Endothelial cell of umbilical vein (primary cell): ENCODE measurements around the gene PLK5. TPM values are rescaled to one million over a fixed set of nuclear protein-coding genes. Genes with fewer than 3 reads are reported as not detected.

Experiments used
- BruUV-seq: library from RNA; stranded (reverse); fragments of 400-500 nt; replicated peaks from 2 replicates; lab custom pipeline; 2021; lab: Mats Ljungman, UMichigan
- CTCF ChIA-PET: fragments of 300-600, 350-600 bp; sonication (Branson Sonifier 250); formaldehyde crosslinking; loops from one replicate; lab custom pipeline; 2021; ENCODE audit warnings: antibody characterized with exemption, inconsistent platforms; lab: Charles Lee
- POLR2A ChIA-PET: fragments of 300-600, 350-600 bp; sonication (Branson Sonifier 250); formaldehyde crosslinking; loops from one replicate; lab custom pipeline; 2021; ENCODE audit warnings: antibody characterized with exemption, inconsistent platforms; lab: Charles Lee
- DNase-seq: peaks from one replicate; pipeline ENCODE4 v3.0.0-alpha.2; 2011; ENCODE audit warnings: low read depth, low spot score
- FAIRE-seq: peaks from 2 replicates; lab custom pipeline; 2011; peaks lifted over from hg19 to GRCh38; lab: Jason Lieb, UNC
- H2AFZ ChIP-seq: 2 replicates; pipeline ENCODE4 v1.6.0; 2012; ENCODE audit warnings: low read depth, low read length, control low read depth, inconsistent platforms
- H3K27ac ChIP-seq: 2 replicates; pipeline ENCODE4 v1.5.1; 2011; ENCODE audit warnings: low read depth, mild to moderate bottlenecking, control low read depth, low read length, moderate library complexity; ENCODE audit not compliant: insufficient read depth
- H3K27me3 ChIP-seq, 2 experiments: 2 replicates each; pipeline versions ENCODE4 v1.6.0 to v1.6.1; 2011; ENCODE audit warnings: low read length in 2 of 2, mixed read lengths in 1 of 2; ENCODE audit not compliant: control insufficient read depth in 2 of 2, insufficient read depth in 2 of 2
- H3K36me3 ChIP-seq, 2 experiments: 2 replicates in 1 of 2; 3 replicates in 1 of 2; pipeline ENCODE4 v1.5.1; 2011; ENCODE audit warnings: low read length in 2 of 2, mild to moderate bottlenecking in 1 of 2, moderate library complexity in 1 of 2; ENCODE audit not compliant: control insufficient read depth in 2 of 2, insufficient read depth in 2 of 2; ENCODE audit errors: extremely low read depth in 1 of 2
- H3K4me1 ChIP-seq: 3 replicates; pipeline ENCODE4 v1.5.1; 2011; ENCODE audit warnings: mild to moderate bottlenecking, low read length; ENCODE audit not compliant: control insufficient read depth, insufficient read depth; ENCODE audit errors: extremely low read depth
- H3K4me2 ChIP-seq: 2 replicates; pipeline ENCODE4 v1.6.1; 2011; ENCODE audit warnings: low read length, control low read depth, mixed read lengths; ENCODE audit not compliant: insufficient read depth
- H3K4me3 ChIP-seq, 3 experiments: fragments of 200-600 bp in 1 of 3; sonication (generic), shearing (Covaris generic) in 1 of 3; replicated peaks in 1 of 3; 2 replicates each; pipeline ENCODE4 v1.5.1; 2011 to 2016; ENCODE audit warnings: control low read depth in 3 of 3, low read length in 3 of 3, mild to moderate bottlenecking in 2 of 3, inconsistent platforms in 1 of 3, low read depth in 1 of 3, moderate library complexity in 1 of 3; ENCODE audit not compliant: insufficient read depth in 1 of 3
- H3K79me2 ChIP-seq: 2 replicates; pipeline ENCODE4 v1.6.0; 2012; ENCODE audit warnings: low read length, inconsistent platforms; ENCODE audit not compliant: control insufficient read depth, insufficient read depth
- H3K9ac ChIP-seq: replicated peaks from 2 replicates; pipeline ENCODE3; 2011; ENCODE audit warnings: low read length, control low read depth; ENCODE audit not compliant: insufficient read depth; ENCODE audit errors: extremely low read depth
- H3K9me1 ChIP-seq: replicated peaks from 3 replicates; pipeline ENCODE4 v1.6.0; 2011; ENCODE audit warnings: mild to moderate bottlenecking, low read length; ENCODE audit not compliant: control insufficient read depth, insufficient read depth; ENCODE audit errors: extremely low read depth
- H3K9me3 ChIP-seq: replicated peaks from 2 replicates; pipeline ENCODE4 v1.5.1; 2012; ENCODE audit warnings: low read length, inconsistent platforms; ENCODE audit not compliant: control insufficient read depth, insufficient read depth
- H4K20me1 ChIP-seq: replicated peaks from 2 replicates; pipeline ENCODE3; 2011; ENCODE audit warnings: mild to moderate bottlenecking, low read length; ENCODE audit not compliant: control insufficient read depth, insufficient read depth; ENCODE audit errors: extremely low read depth
- CTCF ChIP-seq, 2 donors: IDR thresholded peaks; 1 replicate in 1 of 2; 2 replicates in 1 of 2; pipeline ENCODE4 v1.5.1; 2011; ENCODE audit warnings: low read length in 2 of 2, mild to moderate bottlenecking in 2 of 2, moderate library complexity in 2 of 2, control low read depth in 1 of 2, inconsistent platforms in 1 of 2, low read depth in 1 of 2; ENCODE audit not compliant: insufficient read depth in 1 of 2; ENCODE audit errors: extremely low read depth in 1 of 2
- EZH2 ChIP-seq: IDR thresholded peaks from 2 replicates; pipeline ENCODE4 v1.6.1; 2012; ENCODE audit warnings: borderline replicate concordance, low read depth, mild to moderate bottlenecking, moderate library complexity, low read length, inconsistent platforms; ENCODE audit not compliant: severe bottlenecking
- FOS ChIP-seq: IDR thresholded peaks from 2 replicates; pipeline ENCODE4 v1.6.1; 2011; ENCODE audit warnings: mild to moderate bottlenecking, low read length, moderate library complexity, borderline replicate concordance; ENCODE audit not compliant: insufficient read depth
- GATA2 ChIP-seq: IDR thresholded peaks from 2 replicates; pipeline ENCODE4 v1.7.0; 2011; ENCODE audit warnings: low read depth, mild to moderate bottlenecking, moderate library complexity, mixed read lengths, low read length; ENCODE audit not compliant: insufficient read length, insufficient read depth
- JUN ChIP-seq: IDR thresholded peaks from 2 replicates; pipeline ENCODE4 v1.6.1; 2011; ENCODE audit warnings: borderline replicate concordance, low read depth; ENCODE audit not compliant: insufficient read length, insufficient read depth
- MAX ChIP-seq: IDR thresholded peaks from 2 replicates; pipeline ENCODE4 v1.6.1; 2011; ENCODE audit not compliant: insufficient read depth, insufficient read length
- MYC ChIP-seq: IDR thresholded peaks from one replicate; pipeline ENCODE4 v1.6.1; 2011; ENCODE audit warnings: mild to moderate bottlenecking, low read depth, low read length
- POLR2A ChIP-seq: IDR thresholded peaks from 2 replicates; pipeline ENCODE4 v1.6.1; 2012; ENCODE audit warnings: low read depth, mild to moderate bottlenecking, control low read depth, low read length
- POLR2AphosphoS5 ChIP-seq: IDR thresholded peaks from 2 replicates; pipeline ENCODE4 v1.6.1; 2012; ENCODE audit warnings: low read depth, mild to moderate bottlenecking, control low read depth, low read length, moderate library complexity; ENCODE audit not compliant: insufficient read depth
- dilution Hi-C: fragments of 300-500 bp; cut with MboI; formaldehyde crosslinking; loops from one replicate; pipeline ENCODE4 v1.15.0; 2019; ENCODE audit warnings: low sequenced_read_pairs; ENCODE audit not compliant: extremely low pct_ligation_motif_present
- intact Hi-C: fragments of 100-400 bp; cut with micrococcal nuclease; formaldehyde crosslinking; loops from one replicate; pipeline ENCODE4 v1.10.0; 2022
- polyA plus RNA-seq, 4 experiments: library from polyadenylated mRNA; depleted of rRNA in 3 of 4; stranded (reverse) in 3 of 4; unstranded in 1 of 4; fragments of >200 nt; gene quantifications; 2 replicates each; pipeline versions ENCODE4 v1.2.1 to v1.2.3, GENCODE V29; 2011 to 2012; ENCODE audit warnings: missing spikeins in 1 of 4
- total RNA-seq: library from RNA; stranded (reverse); gene quantifications from 2 replicates; pipeline ENCODE4 v1.2.3, GENCODE V29; 2021

Gene PLK5
- total and polyA plus RNA-seq, 2 donors (not counting 3 experiments of a cell fraction or from before 2014, with no cell fraction given), result not detected

GRCh38 chr19:1554968-1555367 lies 31.1 kb downstream of the PLK5 start:
- Histone ChIP-seq H3K27ac (no peak overlapping the region), H3K9me1 (no peaks in the 10 kb centered on the region), H3K79me2 (peaks cover 22% of the 10 kb centered on the region), H3K4me2 (no peak overlapping the region), H4K20me1 (no peaks in the 10 kb centered on the region), H3K9ac (no peak overlapping the region), H2AFZ (no peak overlapping the region), H3K4me3 (no peak overlapping the region), H3K27me3 (no peaks in the 10 kb centered on the region), H3K4me1 (no peaks in the 10 kb centered on the region), H3K36me3 (peaks cover 10% of the 10 kb centered on the region in 2 experiments), H3K9me3 (no peaks in the 10 kb centered on the region)
- ChIA-PET POLR2A (no interaction called here), CTCF (interaction anchor here (1.3 kb wide), 1 partner anchor 9 kb away, joined by 3 read pairs; no protein-coding TSS in a partner anchor)
- dilution Hi-C loops, result no loop called here
- TF ChIP-seq CTCF (IDR thresholded peaks at IDR 0.05; ENCODE audit: extremely low read depth in 1 of 2, insufficient read depth in 1 of 2, low read depth in 1 of 2, low read length in 2 of 2) (no peak), MYC (no peak), MAX (no peak), FOS (no peak), POLR2A (no peak), GATA2 (no peak), JUN (no peak), POLR2AphosphoS5 (no peak), EZH2 (no peak)
- FAIRE-seq (no peak), DNase-seq (no peak)
- intact Hi-C loops, result no loop called here
- BruUV-seq, result no TSS peak
